Measurements from ENCODE around the gene SIRPA.
"Not testable (repeated sequence)": the region's sequence is repeated elsewhere in the genome, so short reads cannot be mapped to it uniquely, and the experiment has no call there.

The SIRPA gene

GRCh38 chr20:1908191-1908590 lies 13.0 kb downstream of the SIRPA start:
- no peak for DNase-seq

- DNase-seq: no peak
Measured at GRCh38 chr20:1909097-1909496, 13.9 kb downstream of the SIRPA start.

DNA sequence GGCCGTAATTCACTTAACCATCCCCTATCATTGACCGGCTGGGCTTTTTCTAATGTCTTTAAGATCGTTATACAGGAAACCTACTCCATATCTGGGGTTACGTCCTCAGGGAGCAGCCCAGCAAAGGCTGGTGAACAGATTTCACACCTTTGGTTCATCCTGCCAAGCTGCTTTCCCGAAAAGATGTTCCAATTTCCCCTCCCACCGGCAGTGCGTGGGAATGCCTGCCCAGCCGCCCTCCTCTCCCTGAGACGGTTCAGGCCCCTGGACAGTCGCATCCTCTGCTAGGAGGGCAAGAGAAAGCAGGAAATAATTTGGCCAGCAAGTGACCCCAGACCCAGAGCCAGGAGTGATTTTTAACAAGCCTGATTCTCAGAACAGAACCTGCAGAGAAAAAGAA lies 16.3 kb downstream of the SIRPA start:
- DNase-seq: no peak

DNA sequence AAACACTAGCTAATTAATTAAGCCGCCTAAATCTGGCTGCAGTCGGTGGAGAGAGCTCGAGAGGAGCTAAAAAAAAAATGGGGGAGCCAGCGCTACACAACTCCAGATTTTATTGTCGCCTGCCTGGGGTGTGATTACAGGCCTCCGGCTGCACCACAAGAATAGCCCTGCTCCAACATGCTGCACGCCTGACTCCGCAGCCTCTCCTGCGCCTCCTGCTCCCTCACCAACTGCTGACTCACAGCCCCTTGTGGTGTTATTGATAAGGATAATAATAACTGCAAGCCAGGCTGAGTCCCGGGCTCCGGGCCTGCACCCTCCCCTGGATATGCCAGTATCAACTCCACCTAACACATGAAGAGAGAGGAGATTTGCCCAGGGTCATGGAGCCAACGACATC lies 16.8 kb downstream of the SIRPA start:
- no peak for DNase-seq

DNA sequence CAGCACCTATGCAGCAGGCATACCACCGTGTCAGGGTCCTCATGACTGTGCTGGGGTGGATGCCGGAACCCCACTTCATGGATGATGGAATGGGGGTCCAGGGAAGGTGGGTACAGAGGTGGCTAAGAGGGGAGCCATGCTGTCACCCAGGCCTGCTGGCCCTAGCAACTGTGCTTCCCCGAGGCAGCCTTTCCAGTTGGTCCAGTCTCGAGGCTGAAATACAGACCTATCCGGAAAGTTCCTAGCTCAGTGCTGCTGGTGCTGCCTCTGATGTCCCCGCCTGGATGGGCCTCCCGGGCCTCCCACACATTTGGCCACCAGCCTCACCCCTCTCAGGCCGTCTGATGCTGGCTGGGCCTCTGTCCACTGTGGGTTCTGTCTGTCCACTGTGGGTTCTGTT lies 17.4 kb downstream of the SIRPA start:
- DNase-seq: no peak

GRCh38 chr20:1915233-1915632 lies 20.0 kb downstream of the SIRPA start:
- DNase-seq: not testable (repeated sequence)

GRCh38 chr20:1915725-1916124 lies 20.5 kb downstream of the SIRPA start:
- DNase-seq: no peak

DNA sequence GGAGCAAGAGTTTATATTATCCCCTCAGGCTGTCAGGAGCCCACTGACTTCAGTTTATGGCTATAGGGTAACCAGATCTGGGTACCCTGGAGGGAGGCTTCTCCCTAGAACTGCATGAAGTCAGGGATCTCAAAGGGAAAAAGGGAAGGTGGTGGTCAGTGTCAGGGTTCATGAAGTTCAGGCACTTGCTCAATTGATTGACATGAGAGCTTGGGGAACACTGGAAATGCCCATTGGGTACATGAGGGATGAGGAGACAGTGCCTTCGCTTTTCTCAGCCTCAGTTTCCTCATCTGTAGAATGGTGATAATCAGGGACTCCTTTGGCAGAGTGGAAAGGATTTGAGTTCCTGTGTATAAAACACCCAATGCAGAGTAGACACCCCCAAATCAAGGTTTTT lies 22.6 kb downstream of the SIRPA start:
- no peak for DNase-seq

- no peak for DNase-seq
Measured at GRCh38 chr20:1918491-1919165, 23.4 kb downstream of the SIRPA start.

- no peak for DNase-seq
Measured at GRCh38 chr20:1920252-1920651, 25.0 kb downstream of the SIRPA start.

DNA sequence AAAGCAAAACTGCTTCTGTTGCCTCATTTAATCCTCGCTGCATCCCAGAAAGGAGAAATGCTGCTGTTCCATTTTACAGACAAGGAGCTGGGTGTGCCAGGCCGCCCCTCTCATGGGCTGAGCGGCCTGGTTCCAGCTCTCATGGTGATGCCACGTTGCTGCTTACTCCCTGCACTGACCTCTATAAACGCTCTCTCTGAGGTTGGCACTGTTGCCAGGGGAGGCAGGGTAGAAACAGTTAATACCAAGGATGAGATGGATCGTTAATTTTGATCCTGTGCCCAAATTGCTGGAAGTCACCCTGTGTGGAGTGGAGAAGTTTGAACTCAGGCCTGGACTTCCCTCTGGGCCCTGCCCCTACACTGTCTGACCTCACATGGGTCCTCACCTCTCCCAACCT lies 25.6 kb downstream of the SIRPA start:
- DNase-seq: no peak

GRCh38 chr20:1921985-1922384 lies 26.8 kb downstream of the SIRPA start:
- DNase-seq: not testable (repeated sequence)

GRCh38 chr20:1922786-1923185 lies 27.6 kb downstream of the SIRPA start:
- no peak for DNase-seq

DNA sequence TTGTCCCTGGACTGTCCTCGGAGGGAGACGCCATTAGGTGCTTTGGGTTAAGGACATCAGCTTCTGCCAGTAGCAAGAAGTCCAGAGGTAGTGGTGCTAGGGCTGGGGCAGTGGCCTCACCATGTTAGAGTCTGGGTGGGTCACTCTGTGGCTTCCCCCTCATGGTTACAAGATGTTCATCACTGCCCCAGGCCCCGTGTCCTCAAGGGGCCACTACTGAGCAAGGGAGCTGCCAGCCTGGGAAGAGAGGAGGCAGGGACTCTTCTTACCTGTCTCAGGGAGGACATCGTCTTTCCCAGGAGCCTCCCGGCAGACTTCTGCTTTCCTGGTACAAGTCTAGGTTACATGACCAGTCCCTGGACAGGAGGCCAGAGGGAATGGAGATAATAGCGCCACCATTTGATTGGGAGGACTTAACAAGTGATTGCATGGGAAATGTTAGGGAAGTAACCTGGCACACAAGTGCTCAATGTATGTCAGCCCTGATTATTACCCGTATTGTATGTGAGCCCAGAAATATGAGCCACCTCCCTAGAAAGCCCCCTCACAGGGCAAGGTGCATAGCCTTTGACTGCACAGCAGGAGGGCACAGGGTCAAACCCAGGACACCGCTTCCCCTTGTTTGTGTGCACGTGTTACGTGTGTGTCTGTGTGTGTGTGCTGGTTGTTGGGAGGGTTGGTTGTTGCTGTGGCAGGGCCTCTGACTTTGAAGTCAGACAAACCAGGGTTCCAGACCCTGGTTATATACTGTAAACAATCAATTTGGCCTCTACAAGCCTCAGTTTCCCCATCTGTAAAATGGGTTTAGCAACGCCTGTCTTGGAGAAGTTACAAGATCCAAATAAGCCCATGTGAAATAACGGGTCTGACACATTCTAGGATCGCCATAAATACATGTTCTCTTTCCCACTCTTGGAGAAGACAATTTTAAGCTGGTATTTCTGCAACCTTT lies 30.0 kb downstream of the SIRPA start:
- DNase-seq: no peak

- no peak for DNase-seq
Measured at GRCh38 chr20:1926237-1926636, 31.0 kb downstream of the SIRPA start.

GRCh38 chr20:1927217-1927616 lies 32.0 kb downstream of the SIRPA start:
- no peak for DNase-seq

DNA sequence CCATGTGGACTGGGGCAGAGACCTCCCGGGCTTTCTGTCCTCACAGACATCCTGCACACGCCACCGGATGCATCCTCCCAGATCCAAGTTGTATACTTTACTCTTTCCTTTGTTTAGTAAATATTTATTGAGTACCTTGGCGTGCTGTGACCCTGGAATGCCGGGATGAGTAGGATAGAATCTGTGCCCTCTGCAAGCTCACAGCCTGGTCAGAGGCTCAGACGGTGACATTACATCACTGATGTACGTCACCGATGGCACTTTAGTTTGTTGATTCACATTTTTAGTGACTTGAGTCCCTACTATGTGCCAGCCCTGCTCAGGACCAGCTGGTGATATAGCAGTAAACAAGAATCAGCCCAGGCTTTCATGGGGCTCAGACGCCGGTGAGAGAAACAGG lies 32.9 kb downstream of the SIRPA start:
- no peak for DNase-seq

GRCh38 chr20:1928782-1929181 lies 33.6 kb downstream of the SIRPA start:
- DNase-seq: no peak

DNA sequence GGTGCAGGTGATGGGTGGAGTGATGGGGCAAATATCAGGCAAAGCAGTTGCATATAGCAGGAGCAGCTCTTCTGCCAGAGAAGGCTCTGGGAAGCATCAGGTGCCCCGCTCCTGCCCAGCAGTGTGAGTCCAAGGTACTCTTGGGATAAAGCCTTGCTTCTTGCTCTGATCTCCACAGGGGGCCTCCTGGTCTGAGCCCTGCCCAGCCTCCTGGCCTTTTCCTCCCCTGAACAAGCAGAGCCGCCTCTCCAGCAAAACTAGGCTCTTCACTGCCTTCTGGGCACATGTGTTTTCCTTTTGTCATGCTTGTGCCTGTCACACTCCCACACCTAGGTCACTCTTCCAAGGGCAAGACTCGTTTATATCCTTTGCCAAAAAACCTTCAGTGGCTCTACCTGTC lies 34.3 kb downstream of the SIRPA start:
- no peak for DNase-seq

DNA sequence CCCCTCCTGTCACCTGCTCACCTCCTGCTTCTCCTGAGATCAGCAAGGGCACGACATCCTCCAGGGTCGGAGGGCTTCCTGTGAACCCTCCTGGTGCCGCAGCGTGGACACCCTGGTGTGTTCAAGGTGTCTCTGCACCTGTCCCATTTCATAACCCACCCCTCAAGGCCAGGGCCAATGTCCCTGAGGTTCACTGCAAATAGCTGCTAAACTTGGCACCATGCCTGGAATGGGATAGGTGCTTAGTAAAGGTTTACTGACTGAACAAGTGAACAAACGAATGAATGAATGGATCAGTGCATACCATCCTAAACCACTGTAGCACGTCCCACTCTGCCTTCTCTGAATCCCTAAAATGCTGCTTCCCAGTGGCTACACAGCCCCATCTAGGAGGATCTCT lies 35.0 kb downstream of the SIRPA start:
- DNase-seq: no peak

DNA sequence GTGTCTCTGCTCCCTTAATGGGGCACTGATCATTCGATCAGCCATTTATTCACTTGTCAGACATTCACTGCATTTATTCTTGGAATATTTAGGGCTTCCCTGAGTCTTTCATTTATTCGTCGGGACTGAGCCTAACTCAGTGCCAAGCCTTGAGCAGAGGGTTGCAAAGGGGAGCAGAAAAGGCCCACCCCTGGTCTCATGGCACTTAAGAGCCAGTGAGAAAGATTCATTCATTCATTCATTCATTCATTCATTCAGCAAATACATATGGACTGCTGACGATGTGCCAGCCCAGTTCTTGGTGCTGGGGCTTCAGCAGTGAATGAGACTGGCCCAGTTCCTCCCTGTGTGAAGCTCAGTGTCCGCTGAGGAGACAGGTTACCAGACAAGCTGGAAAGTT lies 36.6 kb downstream of the SIRPA start:
- DNase-seq: no peak

- DNase-seq: no peak
Measured at GRCh38 chr20:1932971-1933370, 37.8 kb downstream of the SIRPA start.

DNA sequence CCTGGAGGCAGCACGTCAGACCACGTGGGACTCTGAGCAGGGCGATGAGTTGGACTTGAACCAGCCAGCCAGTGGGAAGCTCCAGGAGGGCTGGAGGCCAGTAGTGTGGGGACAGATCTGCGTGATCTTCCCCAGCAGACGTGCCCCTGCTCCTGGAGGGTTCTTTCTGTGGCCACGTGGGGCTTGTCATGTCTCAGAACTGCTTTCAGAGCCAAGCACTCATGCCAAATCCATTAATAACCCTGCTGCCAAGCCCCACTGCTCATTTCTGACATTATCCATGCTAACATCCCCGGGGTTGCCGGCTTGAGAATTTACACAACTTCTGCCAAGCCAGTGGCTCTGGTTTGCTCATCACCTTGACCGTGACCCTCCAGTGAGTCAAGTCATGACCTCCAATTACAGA lies 38.3 kb downstream of the SIRPA start:
- DNase-seq: no peak

DNA sequence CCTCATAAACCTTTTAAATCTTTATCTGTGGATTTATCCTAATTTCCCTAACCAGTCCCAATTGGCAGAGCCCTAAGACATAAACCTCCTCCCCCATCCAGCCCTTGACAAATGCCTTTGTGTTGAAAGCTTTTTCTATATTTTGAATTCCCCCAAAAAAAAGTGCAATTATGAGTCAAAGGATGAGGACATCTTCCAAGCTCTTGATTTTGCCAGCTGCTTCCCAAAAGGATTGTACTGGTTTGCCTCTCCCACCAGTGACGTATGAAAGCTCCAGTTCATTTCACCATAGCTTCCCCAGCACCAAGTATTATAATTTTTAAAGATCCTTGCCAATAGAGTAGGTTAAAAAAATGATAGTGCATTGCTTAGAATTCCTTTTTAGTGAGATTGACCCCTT lies 38.9 kb downstream of the SIRPA start:
- DNase-seq: no peak

Measured in Kasumi-1 (cell line).